Activated CD4-positive, alpha-beta memory T cell treated with anti-CD3 and anti-CD28 coated beads for 36 hours (primary cell): ENCODE results near the gene PRKAG3. TPM values are rescaled to one million over a fixed set of nuclear protein-coding genes. Genes with fewer than 3 reads are reported as not detected.
"Not testable (repeated sequence)": the region's sequence is repeated elsewhere in the genome, so short reads cannot be mapped to it uniquely, and the experiment has no call there.

Experiments
- CTCF ChIA-PET: fragments of 350-600 bp; sonication (Branson Sonifier 250); formaldehyde crosslinking; loops from one replicate; lab custom pipeline; 2021; ENCODE audit warnings: antibody characterized with exemption, inconsistent platforms; lab: Charles Lee
- POLR2A ChIA-PET: fragments of 350-600 bp; sonication (Branson Sonifier 250); formaldehyde crosslinking; loops from one replicate; lab custom pipeline; 2021; ENCODE audit warnings: antibody characterized with exemption; lab: Charles Lee
- DNase-seq: peaks from one replicate; pipeline ENCODE4 v3.0.0-alpha.2; 2020
- H3K27ac Mint-ChIP-seq: one replicate; pipeline ENCODE4 v1.8.0; 2021; ENCODE audit warnings: mixed read lengths
- H3K27me3 Mint-ChIP-seq: one replicate; pipeline ENCODE4 v1.8.0; 2021; ENCODE audit warnings: mixed read lengths
- H3K36me3 Mint-ChIP-seq: one replicate; pipeline ENCODE4 v1.8.0; 2021; ENCODE audit warnings: mixed read lengths
- H3K4me1 Mint-ChIP-seq: one replicate; pipeline ENCODE4 v1.8.0; 2021; ENCODE audit warnings: low read depth, mixed read lengths
- H3K4me3 Mint-ChIP-seq: one replicate; pipeline ENCODE4 v1.8.0; 2021; ENCODE audit warnings: mild to moderate bottlenecking, mixed read lengths
- H3K9me3 Mint-ChIP-seq: one replicate; pipeline ENCODE4 v1.8.0; 2021; ENCODE audit warnings: mixed read lengths
- intact Hi-C: fragments of 100-400 bp; cut with micrococcal nuclease; formaldehyde crosslinking; loops from one replicate; pipeline ENCODE4 v1.15.1; 2023
- total RNA-seq, 2 experiments: library from RNA; stranded (reverse); gene quantifications; one replicate each; pipeline ENCODE4 v1.2.3, GENCODE V29; 2021

The PRKAG3 gene
- total RNA-seq, 2 experiments from 2014 or later = not detected

DNA sequence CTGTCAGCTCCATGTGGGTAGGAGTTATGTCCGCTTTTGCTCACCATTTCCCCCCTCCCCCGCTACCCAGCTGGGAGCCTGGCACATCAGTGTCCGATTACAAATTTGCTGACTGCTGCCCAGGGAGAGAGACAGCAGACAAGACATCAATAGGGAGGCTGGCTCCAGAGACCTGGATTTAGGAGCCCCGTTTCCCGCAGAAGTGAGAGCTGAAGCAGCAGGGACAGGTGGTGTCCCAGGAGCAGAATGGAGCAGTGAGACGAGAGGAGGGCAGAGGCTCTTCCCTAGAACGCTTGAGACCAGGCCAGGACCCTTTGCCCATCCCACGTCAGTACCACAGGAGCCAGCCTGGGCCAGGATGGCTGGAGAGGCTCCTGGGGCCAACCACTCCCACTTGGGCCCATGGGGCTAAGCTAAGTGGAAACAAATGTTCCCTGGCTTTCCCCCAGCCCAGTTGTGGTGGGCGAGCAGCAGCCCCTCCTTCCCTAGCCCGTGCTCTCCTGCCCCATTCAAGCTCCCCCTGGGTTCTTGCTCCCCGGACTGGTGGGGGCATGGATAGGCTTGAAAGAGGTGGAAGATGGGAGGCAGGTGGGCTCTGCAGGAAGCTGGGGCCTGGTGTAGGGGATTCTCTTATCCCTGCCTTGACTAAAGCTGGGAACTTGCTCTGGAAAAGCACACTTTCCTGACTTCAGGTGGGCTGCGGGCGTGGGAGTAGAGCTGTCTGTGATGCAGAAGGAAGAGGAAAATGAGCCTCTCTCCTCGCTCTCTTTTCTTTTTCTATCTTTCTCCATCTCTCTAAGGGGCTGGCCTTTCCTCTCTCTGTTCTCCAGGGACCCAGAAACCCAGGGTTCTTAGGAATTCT is 23.9 kb upstream of the PRKAG3 start:
- Mint-ChIP-seq H3K4me1 (peaks cover 10% of the 10 kb centered on the region), H3K9me3 (no peaks in the 10 kb centered on the region), H3K4me3 (no peak overlapping the region), H3K36me3 (no peaks in the 10 kb centered on the region), H3K27ac (no peak overlapping the region), H3K27me3 (peaks cover 66% of the 10 kb centered on the region)
- intact Hi-C loops = no loop called here
- ChIA-PET CTCF (interaction anchor here (0.8 to 2.2 kb wide), 7 partner anchors 9 to 264 kb away, joined by 3 to 16 read pairs (median 4); no protein-coding TSS in a partner anchor), POLR2A (no interaction called here)
- DNase-seq = no peak

DNA sequence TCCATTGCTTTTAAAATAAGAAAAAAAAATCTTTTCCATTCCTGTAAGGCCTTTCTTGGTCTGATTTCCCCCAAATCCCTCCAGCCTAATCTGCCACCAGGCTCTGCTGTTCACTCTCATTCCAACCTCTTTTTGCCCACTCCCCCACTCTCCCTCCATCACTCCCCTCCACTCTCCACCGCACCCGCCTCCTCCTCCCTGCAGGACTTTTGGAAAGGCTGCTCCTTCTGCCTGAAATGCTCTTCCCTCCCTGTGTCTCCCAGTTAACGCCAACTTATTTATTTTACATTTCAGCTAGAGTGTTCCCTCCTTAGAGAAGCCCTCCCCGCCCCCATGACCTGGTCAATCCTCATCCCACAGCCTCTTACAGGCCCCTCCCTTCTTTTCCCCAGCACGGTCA is 23.3 kb upstream of the PRKAG3 start:
- H3K4me3 Mint-ChIP-seq = no peak overlapping the region
- CTCF ChIA-PET = interaction anchor here (1.0 to 2.2 kb wide), 5 partner anchors 10 to 132 kb away, joined by 4 to 16 read pairs (median 6); no protein-coding TSS in a partner anchor
- peaks cover 4% of the 10 kb centered on the region for H3K4me1 Mint-ChIP-seq
- intact Hi-C loops = no loop called here
- POLR2A ChIA-PET = no interaction called here
- DNase-seq = no peak
- H3K27ac Mint-ChIP-seq = no peak overlapping the region
- H3K36me3 Mint-ChIP-seq = no peaks in the 10 kb centered on the region
- peaks cover 60% of the 10 kb centered on the region for H3K27me3 Mint-ChIP-seq
- H3K9me3 Mint-ChIP-seq = no peaks in the 10 kb centered on the region

DNA sequence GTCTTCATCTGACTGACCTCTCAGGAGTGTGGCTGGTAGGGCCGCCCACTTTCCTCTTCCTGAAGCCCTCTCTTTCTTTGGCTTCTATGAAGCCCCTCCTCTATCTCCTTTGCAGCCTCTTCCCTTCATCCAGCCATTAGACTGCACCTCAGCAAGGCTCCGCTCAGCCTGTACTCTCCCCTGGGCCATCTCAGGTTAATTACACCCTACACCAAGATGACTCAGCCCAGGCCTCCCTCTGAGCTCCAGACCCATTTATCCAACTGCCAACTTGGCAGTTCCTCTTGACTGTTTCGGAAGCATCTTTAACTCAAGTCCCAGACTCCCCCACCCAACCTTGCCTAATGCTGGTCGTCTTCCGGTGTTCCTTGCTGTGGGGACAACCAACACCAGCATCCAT is 22.2 kb upstream of the PRKAG3 start:
- ChIA-PET CTCF (interaction anchor here (0.7 to 7.8 kb wide), 9 partner anchors 22 to 176 kb away, joined by 3 to 107 read pairs (median 8); no protein-coding TSS in a partner anchor), POLR2A (no interaction called here)
- H3K4me3 Mint-ChIP-seq = no peak overlapping the region
- intact Hi-C loops = loop anchor here (2.0 kb wide), 1 partner anchor 127 kb away; no protein-coding TSS in a partner anchor
- no peak overlapping the region for H3K27ac Mint-ChIP-seq
- peaks cover 54% of the 10 kb centered on the region for H3K27me3 Mint-ChIP-seq
- no peaks in the 10 kb centered on the region for H3K36me3 Mint-ChIP-seq
- no peak for DNase-seq
- no peaks in the 10 kb centered on the region for H3K9me3 Mint-ChIP-seq
- no peaks in the 10 kb centered on the region for H3K4me1 Mint-ChIP-seq

DNA sequence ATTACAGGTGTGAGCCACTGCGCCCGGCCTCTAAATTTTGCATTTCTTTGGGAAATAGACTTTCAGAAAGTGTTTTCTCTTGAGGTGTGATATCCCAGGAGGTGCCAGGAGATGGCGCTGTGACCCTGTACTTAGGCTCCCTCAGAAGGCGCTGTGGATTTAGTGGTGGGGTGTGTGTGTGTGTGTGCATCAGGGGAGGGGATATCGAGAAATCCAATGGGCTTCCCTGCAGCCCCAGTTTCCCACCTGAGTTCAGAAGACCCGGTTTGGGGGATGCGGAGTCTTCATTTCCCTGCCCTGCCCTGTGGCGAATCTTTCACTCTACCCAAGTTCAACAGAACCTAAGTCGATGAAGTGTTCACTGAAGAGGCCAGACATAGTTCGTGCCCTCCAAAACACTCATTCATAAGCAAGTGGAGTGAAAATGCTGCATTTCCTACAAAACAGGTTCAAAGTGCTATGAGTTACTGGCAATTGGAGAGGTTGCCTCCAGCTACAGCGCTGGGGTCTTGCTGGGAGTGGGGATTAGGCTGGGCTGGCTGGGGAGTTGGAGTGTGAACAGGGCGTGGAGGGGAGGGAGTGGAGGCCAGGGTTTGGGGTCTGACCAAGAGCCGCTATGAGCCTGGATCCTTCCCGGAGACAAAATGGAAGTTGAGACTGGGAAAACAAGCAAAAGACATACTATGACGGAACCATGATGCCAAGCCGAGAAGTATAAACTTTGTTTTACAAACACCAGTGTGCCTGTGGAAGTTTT is 21.5 kb upstream of the PRKAG3 start:
- intact Hi-C loops = loop anchor here (1.0 to 2.0 kb wide), 2 partner anchors 45 to 128 kb away; no protein-coding TSS in a partner anchor
- H3K27me3 Mint-ChIP-seq = peaks cover 48% of the 10 kb centered on the region
- no peaks in the 10 kb centered on the region for H3K4me1 Mint-ChIP-seq
- H3K9me3 Mint-ChIP-seq = no peaks in the 10 kb centered on the region
- peak; percentile 80 for DNase-seq
- ChIA-PET CTCF (interaction anchor here (0.7 to 7.8 kb wide), 22 partner anchors 15 to 379 kb away, joined by 3 to 107 read pairs (median 5); partner anchors contain the start of genes BCS1L and ZNF142), POLR2A (no interaction called here)
- H3K27ac Mint-ChIP-seq = no peak overlapping the region
- no peaks in the 10 kb centered on the region for H3K36me3 Mint-ChIP-seq
- H3K4me3 Mint-ChIP-seq = no peak overlapping the region

DNA sequence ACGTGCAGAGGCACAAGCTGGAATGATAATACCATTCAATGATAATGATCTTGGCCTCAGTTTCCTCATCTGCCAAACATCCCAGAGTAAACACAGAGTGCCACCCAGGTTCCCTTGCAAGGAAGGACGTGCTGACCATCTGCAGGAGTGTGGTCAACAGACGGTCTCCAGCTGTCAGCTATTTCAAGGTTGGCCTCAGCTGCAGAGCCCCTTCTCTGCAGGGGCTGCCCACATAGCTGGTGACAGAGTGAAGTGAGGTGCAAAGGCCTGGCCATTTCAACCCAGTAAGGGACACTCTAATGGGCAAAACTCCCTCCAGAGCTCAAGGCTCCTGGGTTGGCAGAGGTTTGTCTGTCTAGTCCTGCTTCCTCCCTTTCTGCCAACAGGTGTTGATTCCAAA is 19.7 kb upstream of the PRKAG3 start:
- H3K9me3 Mint-ChIP-seq = no peaks in the 10 kb centered on the region
- H3K4me1 Mint-ChIP-seq = no peaks in the 10 kb centered on the region
- peak; percentile 6 for DNase-seq
- H3K27ac Mint-ChIP-seq = no peak overlapping the region
- ChIA-PET CTCF (interaction anchor here (0.6 to 7.8 kb wide), 15 partner anchors 15 to 215 kb away, joined by 3 to 107 read pairs (median 6); partner anchors contain the start of genes BCS1L and ZNF142), POLR2A (no interaction called here)
- H3K4me3 Mint-ChIP-seq = no peak overlapping the region
- H3K36me3 Mint-ChIP-seq = no peaks in the 10 kb centered on the region
- H3K27me3 Mint-ChIP-seq = peaks cover 33% of the 10 kb centered on the region
- intact Hi-C loops = no loop called here

DNA sequence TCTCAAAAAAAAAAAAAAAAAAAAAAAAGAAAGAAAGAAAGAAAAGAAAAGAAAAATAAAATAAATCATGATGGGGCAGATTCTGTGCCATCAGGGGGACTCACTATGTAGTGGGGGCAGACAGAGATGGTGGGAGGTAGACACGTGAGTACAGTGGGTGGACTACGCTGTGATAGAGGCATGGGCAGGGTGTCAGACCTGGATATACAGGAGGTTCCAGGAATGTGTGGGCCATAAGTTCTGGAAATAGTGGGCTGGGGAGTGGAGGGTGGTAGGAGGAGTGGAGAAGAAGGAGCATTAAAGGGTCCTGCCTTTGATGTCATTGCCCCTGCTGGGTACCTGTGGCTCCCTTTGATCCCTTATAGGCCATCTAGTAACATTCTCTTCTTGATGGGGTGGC is 19.2 kb upstream of the PRKAG3 start:
- DNase-seq = no peak
- intact Hi-C loops = no loop called here
- ChIA-PET POLR2A (no interaction called here), CTCF (interaction anchor here (0.6 to 7.8 kb wide), 10 partner anchors 15 to 214 kb away, joined by 4 to 107 read pairs (median 6); partner anchors contain the start of genes BCS1L and ZNF142)
- no peaks in the 10 kb centered on the region for H3K9me3 Mint-ChIP-seq
- H3K4me1 Mint-ChIP-seq = no peaks in the 10 kb centered on the region
- H3K36me3 Mint-ChIP-seq = no peaks in the 10 kb centered on the region
- H3K27me3 Mint-ChIP-seq = peaks cover 28% of the 10 kb centered on the region
- H3K4me3 Mint-ChIP-seq = no peak overlapping the region
- no peak overlapping the region for H3K27ac Mint-ChIP-seq

DNA sequence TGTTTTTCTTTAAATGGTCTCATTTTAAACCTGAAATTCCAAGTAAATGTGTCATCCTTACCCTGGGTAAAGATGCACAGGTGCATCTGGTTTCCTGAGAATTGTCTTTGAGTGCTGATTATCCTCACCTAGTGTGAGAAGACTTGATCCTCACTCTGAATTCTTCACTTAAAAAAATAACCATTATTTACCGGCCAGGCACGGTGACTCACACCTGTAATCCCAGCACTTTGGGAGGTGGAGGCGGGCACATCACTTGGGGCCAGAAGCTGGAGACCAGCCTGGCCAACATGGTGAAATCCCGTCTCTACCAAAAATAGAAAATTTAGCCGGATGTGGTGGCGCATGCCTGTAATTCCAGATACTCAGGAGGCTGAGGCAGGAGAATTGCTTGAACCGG is 18.1 kb upstream of the PRKAG3 start:
- no peak overlapping the region for H3K4me3 Mint-ChIP-seq
- H3K9me3 Mint-ChIP-seq = no peaks in the 10 kb centered on the region
- no peaks in the 10 kb centered on the region for H3K36me3 Mint-ChIP-seq
- CTCF ChIA-PET = interaction anchor here (1.0 to 7.8 kb wide), 7 partner anchors 27 to 190 kb away, joined by 3 to 107 read pairs (median 5); partner anchors contain the start of genes BCS1L, TTLL4 and ZNF142
- H3K27ac Mint-ChIP-seq = no peak overlapping the region
- POLR2A ChIA-PET = no interaction called here
- no peak for DNase-seq
- intact Hi-C loops = loop anchor here (5.0 kb wide), 1 partner anchor 442 kb away; no protein-coding TSS in a partner anchor
- peaks cover 22% of the 10 kb centered on the region for H3K27me3 Mint-ChIP-seq
- H3K4me1 Mint-ChIP-seq = no peaks in the 10 kb centered on the region

DNA sequence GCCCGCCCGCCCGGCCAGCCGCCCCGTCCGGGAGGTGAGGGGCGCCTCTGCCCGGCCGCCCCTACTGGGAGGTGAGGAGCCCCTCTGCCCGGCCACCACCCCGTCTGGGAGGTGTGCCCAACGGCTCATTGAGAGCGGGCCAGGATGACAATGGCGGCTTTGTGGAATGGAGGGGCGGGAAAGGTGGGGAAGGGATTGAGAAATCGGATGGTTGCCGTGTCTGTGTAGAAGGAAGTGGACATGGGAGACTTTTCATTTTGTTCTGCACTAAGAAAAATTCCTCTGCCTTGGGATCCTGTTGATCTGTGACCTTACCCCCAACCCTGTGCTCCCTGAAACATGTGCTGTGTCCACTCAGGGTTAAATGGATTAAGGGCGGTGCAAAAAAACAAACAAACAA is 15.4 kb upstream of the PRKAG3 start:
- H3K4me1 Mint-ChIP-seq, DNase-seq, H3K4me3 Mint-ChIP-seq, H3K27ac Mint-ChIP-seq, H3K9me3 Mint-ChIP-seq, H3K36me3 Mint-ChIP-seq, POLR2A ChIA-PET: not testable (repeated sequence)
- intact Hi-C loops = loop anchor here (1.0 to 5.0 kb wide), 4 partner anchors 119 to 440 kb away; partner anchors contain the start of genes BCS1L, TTLL4 and ZNF142
- CTCF ChIA-PET = interaction anchor here (0.5 to 7.8 kb wide), 51 partner anchors 8 to 545 kb away, joined by 3 to 107 read pairs (median 4); partner anchors contain the start of genes BCS1L, CYP27A1, RNF25 and STK36
- H3K27me3 Mint-ChIP-seq = peaks cover 11% of the 10 kb centered on the region

DNA sequence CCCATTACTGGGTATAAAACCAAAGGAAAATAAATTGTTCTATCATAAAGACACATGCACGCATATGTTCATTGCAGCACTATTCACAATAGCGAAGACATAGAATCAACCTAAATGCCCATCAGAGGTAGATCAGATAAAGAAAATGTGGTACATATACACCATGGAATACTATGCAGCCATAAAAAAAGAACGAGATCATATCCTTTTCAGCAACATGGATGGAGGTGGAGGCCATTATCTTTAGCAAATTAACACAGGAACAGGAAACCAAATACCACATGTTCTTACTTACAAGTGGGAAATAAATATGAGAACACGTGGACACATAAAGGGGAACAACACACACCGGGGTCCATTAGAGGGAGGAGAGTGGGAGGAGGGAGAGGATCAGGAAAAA is 12.7 kb upstream of the PRKAG3 start:
- H3K4me1 Mint-ChIP-seq = not testable (repeated sequence)

DNA sequence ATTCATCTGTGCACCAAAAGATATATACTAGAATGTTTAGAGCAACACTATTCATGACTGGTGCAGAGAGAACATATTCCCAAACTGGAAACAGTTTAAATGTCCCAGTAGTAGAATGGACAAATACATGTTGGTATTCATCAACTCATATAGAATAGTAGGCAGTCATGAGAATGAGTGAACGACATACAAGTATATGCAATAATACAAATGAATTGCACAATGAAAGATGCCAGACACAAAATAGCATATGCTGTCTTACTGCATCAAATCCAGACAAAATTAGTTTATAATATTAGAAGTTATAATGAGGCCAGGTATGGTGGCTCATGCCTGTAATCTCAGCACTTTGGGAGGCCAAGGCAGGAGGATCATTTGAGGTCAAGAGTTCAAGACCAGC is 8.3 kb upstream of the PRKAG3 start:
- no peak for DNase-seq
- ChIA-PET POLR2A (no interaction called here), CTCF (interaction anchor here (0.6 to 0.9 kb wide), 2 partner anchors 8 to 181 kb away, joined by 3 to 4 read pairs; no protein-coding TSS in a partner anchor)
- intact Hi-C loops = no loop called here
- Mint-ChIP-seq H3K27ac (no peak overlapping the region), H3K4me3 (no peak overlapping the region), H3K4me1 (no peaks in the 10 kb centered on the region), H3K9me3 (peaks cover 13% of the 10 kb centered on the region), H3K36me3 (peaks cover 2% of the 10 kb centered on the region), H3K27me3 (peaks cover 34% of the 10 kb centered on the region)

More for the DNA sequence above, 12.7 kb upstream of the PRKAG3 start:
- H3K27ac Mint-ChIP-seq, intact Hi-C loops, DNase-seq, H3K4me3 Mint-ChIP-seq, H3K36me3 Mint-ChIP-seq, POLR2A ChIA-PET, H3K9me3 Mint-ChIP-seq: not testable (repeated sequence)
- CTCF ChIA-PET = interaction anchor here (0.6 to 0.7 kb wide), 2 partner anchors 12 to 90 kb away, joined by 3 read pairs; partner anchors contain the start of gene PRKAG3
- peaks cover 21% of the 10 kb centered on the region for H3K27me3 Mint-ChIP-seq

DNA sequence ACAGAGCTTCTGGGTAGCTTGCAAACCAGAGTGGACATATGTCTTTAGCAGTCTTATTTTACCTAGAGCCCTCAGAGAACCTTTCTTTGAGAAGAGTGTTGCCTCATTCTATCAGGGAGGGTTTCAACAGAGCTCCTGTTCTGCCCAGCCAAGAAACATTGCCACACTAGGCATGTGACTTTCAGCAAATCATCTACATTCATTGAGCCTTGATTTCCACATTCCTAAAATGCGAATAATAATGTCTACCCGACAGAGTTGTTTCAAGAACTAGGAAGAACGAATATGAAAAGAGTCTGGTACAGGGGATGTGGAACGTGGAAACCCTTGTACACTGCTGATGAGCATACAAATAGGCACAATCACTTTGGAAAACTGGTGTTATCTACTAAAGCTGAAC is 7.8 kb upstream of the PRKAG3 start:
- ChIA-PET POLR2A (interaction anchor here (0.6 kb wide), 1 partner anchor 127 kb away, joined by 3 read pairs; no protein-coding TSS in a partner anchor), CTCF (interaction anchor here (0.9 to 1.5 kb wide), 2 partner anchors 8 to 13 kb away, joined by 4 to 5 read pairs; no protein-coding TSS in a partner anchor)
- intact Hi-C loops = no loop called here
- Mint-ChIP-seq H3K27me3 (peaks cover 37% of the 10 kb centered on the region), H3K36me3 (peaks cover 2% of the 10 kb centered on the region), H3K9me3 (peaks cover 12% of the 10 kb centered on the region), H3K4me3 (no peak overlapping the region), H3K27ac (no peak overlapping the region), H3K4me1 (no peaks in the 10 kb centered on the region)
- no peak for DNase-seq
